ENCODE results near the gene ABTB2. TPM values are rescaled to one million over a fixed set of nuclear protein-coding genes. Genes with fewer than 3 reads are reported as not detected.
"Not testable (repeated sequence)": the region's sequence is repeated elsewhere in the genome, so short reads cannot be mapped to it uniquely, and the experiment has no call there.

Gene ABTB2
- total and polyA plus RNA-seq, 2 donors (not counting 1 experiment from before 2014, with no cell fraction given) = 1.0 to 5.8 TPM

- H3K4me3 ChIP-seq (replicated peaks in 1 of 4; ENCODE audit: control extremely low read depth in 1 of 4, insufficient read depth in 1 of 4, low read depth in 3 of 4, low read length in 4 of 4) = no peak overlapping the region
- H3K36me3 ChIP-seq (ENCODE audit: control insufficient read depth, insufficient read depth, low read length) = no peaks in the 10 kb centered on the region
- TF ChIP-seq CTCF (conservative IDR thresholded peaks at IDR 0.05 in 1 of 2, IDR thresholded peaks at IDR 0.05 in 1 of 2; ENCODE audit: low read depth in 1 of 2, low read length in 2 of 2) (no peak), EZH2 (IDR thresholded peaks at IDR 0.05; ENCODE audit: low read length, missing control alignments) (no peak)
- DNase-seq (ENCODE audit: low read depth in 2 of 2) = no peak
- no peak overlapping the region for H3K27ac ChIP-seq (ENCODE audit: insufficient read depth, low read length)
- H2AFZ ChIP-seq (ENCODE audit: low read length) = no peak overlapping the region
- no peaks in the 10 kb centered on the region for H3K27me3 ChIP-seq (ENCODE audit: control insufficient read depth, insufficient read depth, low read length)
- no peaks in the 10 kb centered on the region for H3K79me2 ChIP-seq (ENCODE audit: control insufficient read depth, insufficient read depth, low read length)
- H3K4me1 ChIP-seq (ENCODE audit: control insufficient read depth, extremely low read depth, insufficient read depth, low read length) = peaks cover 7% of the 10 kb centered on the region
- no peaks in the 10 kb centered on the region for H4K20me1 ChIP-seq (ENCODE audit: control insufficient read depth, extremely low read depth, insufficient read depth, low read length)
- no peak overlapping the region for H3K9ac ChIP-seq (ENCODE audit: insufficient read depth, low read length)
- H3K4me2 ChIP-seq (ENCODE audit: extremely low read depth, insufficient read depth, low read length) = no peak overlapping the region
- no peaks in the 10 kb centered on the region for H3K9me3 ChIP-seq (ENCODE audit: control insufficient read depth, insufficient read depth, low read depth, low read length)
These were observed 108.4 kb downstream of the ABTB2 start for GRCh38 chr11:34249439-34249838.

GRCh38 chr11:34246511-34246910, 111.3 kb downstream of the ABTB2 start:
- H3K27ac ChIP-seq (ENCODE audit: insufficient read depth, low read length); DNase-seq (ENCODE audit: low read depth in 2 of 2); H4K20me1 ChIP-seq (ENCODE audit: control insufficient read depth, extremely low read depth, insufficient read depth, low read length); H3K4me2 ChIP-seq (ENCODE audit: extremely low read depth, insufficient read depth, low read length); H3K79me2 ChIP-seq (ENCODE audit: control insufficient read depth, insufficient read depth, low read length); H2AFZ ChIP-seq (ENCODE audit: low read length); H3K9me3 ChIP-seq (ENCODE audit: control insufficient read depth, insufficient read depth, low read depth, low read length); H3K9ac ChIP-seq (ENCODE audit: insufficient read depth, low read length); H3K27me3 ChIP-seq (ENCODE audit: control insufficient read depth, insufficient read depth, low read length); H3K4me3 ChIP-seq (replicated peaks in 1 of 4; ENCODE audit: control extremely low read depth in 1 of 4, insufficient read depth in 1 of 4, low read depth in 3 of 4, low read length in 4 of 4); H3K36me3 ChIP-seq (ENCODE audit: control insufficient read depth, insufficient read depth, low read length): not testable (repeated sequence)
- H3K4me1 ChIP-seq (ENCODE audit: control insufficient read depth, extremely low read depth, insufficient read depth, low read length) = peaks cover 10% of the 10 kb centered on the region

- Histone ChIP-seq H3K27ac (ENCODE audit: insufficient read depth, low read length) (no peak overlapping the region), H3K79me2 (ENCODE audit: control insufficient read depth, insufficient read depth, low read length) (no peaks in the 10 kb centered on the region), H3K9me3 (ENCODE audit: control insufficient read depth, insufficient read depth, low read depth, low read length) (no peaks in the 10 kb centered on the region), H3K9ac (ENCODE audit: insufficient read depth, low read length) (no peak overlapping the region), H4K20me1 (ENCODE audit: control insufficient read depth, extremely low read depth, insufficient read depth, low read length) (no peaks in the 10 kb centered on the region), H3K4me3 (replicated peaks in 1 of 4; ENCODE audit: control extremely low read depth in 1 of 4, insufficient read depth in 1 of 4, low read depth in 3 of 4, low read length in 4 of 4) (no peak overlapping the region), H3K27me3 (ENCODE audit: control insufficient read depth, insufficient read depth, low read length) (no peaks in the 10 kb centered on the region), H3K4me1 (ENCODE audit: control insufficient read depth, extremely low read depth, insufficient read depth, low read length) (peaks cover 6% of the 10 kb centered on the region), H2AFZ (ENCODE audit: low read length) (no peak overlapping the region), H3K4me2 (ENCODE audit: extremely low read depth, insufficient read depth, low read length) (no peak overlapping the region), H3K36me3 (ENCODE audit: control insufficient read depth, insufficient read depth, low read length) (no peaks in the 10 kb centered on the region)
- TF ChIP-seq EZH2 (IDR thresholded peaks at IDR 0.05; ENCODE audit: low read length, missing control alignments) (no peak), CTCF (conservative IDR thresholded peaks at IDR 0.05 in 1 of 2, IDR thresholded peaks at IDR 0.05 in 1 of 2; ENCODE audit: low read depth in 1 of 2, low read length in 2 of 2) (no peak)
- DNase-seq (ENCODE audit: low read depth in 2 of 2) = no peak
These were observed 112.8 kb downstream of the ABTB2 start for GRCh38 chr11:34245041-34245440.
